T-helper 9 cell (primary cell): Measurements from ENCODE around the gene TANGO2.

ENCODE experiments used
- DNase-seq: peaks from one replicate; pipeline ENCODE4 v3.0.0-alpha.2; 2020

The TANGO2 gene

DNA sequence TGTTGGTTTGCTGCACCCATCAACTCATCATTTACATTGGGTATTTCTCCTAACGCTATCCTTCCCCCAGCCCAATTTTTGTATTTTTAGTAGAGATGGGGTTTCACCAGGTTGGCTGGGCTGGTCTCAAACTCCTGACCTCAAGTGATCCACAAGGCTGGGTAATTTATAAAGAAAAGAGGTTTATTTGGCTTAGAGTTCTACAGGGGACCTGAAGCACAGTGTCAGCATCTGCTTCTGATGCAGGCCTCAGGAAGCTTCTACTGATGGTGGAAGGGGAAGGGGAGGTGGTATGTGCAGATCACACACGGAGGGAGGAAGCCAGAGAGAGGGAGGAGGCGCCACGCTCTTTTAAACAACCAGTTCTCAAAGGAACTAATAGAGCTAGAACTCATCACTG, 25.8 kb downstream of the TANGO2 start:
- DNase-seq = no peak

DNA sequence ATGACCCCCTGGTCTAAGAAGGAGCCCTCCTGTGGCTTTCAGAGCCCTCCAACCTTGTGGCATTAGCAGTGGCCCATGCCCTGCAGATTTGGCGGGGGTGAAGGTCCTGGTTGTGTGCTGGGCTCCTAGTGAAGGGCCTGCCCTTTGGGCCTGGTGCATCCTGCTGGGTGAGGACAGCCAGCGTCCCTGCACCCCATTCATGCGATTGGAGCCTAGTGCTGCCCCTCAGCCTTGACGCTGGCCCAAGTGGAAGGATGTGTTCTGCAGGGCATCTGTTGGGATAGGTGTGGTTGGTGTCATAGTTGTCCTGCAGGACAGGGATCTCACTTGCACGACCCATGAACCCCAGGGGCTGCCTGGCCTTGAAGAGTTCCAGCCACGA, 31.0 kb downstream of the TANGO2 start:
- no peak for DNase-seq

DNA sequence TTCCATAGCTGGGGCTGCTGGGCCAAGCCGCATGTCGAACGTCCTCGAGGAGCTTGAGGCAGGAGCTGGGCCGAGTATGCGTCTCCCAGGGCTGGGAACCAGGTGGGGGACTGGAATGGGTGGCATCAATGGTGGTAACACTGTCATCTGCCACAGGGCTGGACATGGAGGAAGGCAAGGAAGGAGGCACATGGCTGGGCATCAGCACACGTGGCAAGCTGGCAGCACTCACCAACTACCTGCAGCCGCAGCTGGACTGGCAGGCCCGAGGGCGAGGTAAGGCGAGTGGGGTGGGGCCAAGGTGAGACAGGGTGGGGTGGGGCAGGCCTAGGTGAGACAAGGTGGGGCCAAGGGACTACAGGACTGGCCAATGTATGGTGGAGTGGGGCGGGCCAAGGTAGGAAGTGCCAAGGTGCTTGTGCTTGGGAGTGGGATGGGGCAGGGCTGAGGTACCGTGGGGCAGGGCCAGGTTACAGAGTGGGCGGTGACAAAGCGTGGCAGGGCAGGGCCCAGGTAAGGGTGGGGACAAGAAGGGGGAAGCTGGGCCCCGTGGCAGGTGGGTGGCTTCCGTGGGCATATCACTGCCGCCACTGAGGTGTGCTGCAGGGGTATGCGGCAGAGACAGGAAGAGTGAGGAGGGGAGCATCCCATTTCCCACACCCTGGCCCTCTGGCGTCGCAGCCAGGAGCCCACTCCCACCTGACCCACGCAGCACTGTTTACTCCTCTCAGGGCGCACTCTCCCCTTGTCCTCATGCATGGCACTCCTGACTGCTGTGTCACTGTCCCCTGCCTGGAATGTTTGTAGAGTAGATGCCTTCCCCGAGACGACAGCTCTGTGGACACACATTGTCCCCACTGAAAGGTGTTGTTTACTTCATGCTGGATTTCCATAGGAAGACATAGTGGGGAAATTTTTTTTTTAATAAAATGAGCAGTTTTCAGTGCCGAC, 31.7 kb downstream of the TANGO2 start:
- DNase-seq = no peak

DNA sequence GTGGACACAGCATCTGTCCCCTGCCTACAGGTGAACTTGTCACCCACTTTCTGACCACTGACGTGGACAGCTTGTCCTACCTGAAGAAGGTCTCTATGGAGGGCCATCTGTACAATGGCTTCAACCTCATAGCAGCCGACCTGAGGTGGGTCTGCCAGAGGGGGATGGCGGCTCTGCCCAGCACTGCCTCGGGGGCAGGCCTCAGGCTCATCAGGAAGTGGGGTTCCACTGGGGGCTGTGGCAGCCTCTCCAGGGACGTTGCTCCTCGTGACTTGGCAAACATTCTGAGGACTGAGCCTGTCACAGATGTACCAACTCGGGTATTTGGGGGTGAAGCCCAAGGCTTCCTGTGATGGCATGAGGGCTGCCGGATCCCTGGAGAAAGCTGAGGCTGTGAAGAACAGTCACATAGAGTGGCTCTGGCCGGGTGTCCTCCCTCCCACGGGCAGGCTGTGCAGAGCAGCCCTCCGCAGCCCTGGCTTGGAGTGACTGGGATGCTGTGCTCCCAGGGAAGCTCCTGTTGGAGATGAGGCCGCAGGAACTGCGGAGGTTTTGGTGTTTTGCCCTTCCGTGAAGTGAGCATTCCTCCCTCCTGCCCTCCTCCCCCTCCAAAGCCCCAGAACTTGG, 32.6 kb downstream of the TANGO2 start:
- DNase-seq = no peak

DNA sequence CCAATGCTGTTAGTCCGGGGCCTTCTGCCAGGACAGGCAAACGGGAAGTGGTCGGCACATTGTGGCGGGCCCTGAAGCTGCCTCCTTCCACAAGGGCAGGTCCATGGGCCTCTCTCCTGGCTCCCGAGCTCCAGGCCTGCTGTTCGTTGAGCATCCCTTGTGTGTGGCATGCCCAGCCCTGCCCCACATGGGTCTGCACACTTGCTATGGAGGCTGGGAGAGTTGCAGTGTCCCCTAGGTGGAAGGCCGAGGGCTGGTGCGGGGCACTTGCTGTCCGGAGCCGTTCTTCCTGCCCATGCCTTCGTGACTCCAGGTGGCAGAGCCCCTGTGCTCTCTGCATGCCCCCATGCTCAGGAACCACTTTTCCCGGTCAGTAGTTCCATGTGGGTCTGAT, 33.1 kb downstream of the TANGO2 start:
- DNase-seq = no peak

DNA sequence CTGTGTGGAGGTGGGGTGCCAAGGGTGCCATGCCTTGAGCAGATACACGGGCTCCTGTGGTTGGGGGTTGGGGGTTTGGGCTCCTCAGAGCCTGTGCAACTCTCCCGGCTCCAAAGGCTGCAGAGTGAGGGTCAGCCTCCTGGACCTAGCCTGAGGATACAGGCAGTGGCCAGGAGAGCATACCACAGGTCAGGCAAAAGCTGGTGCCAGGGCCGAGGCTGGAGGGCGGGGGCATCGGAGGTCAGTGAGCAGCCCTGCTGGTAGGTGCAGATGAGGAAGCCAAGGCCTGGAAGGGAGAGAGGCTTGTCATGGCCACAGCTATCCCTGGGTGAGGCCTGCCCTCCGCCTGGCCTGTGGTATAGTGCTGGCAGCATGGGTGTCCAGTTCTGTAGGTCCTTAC, 33.6 kb downstream of the TANGO2 start:
- DNase-seq = no peak

DNA sequence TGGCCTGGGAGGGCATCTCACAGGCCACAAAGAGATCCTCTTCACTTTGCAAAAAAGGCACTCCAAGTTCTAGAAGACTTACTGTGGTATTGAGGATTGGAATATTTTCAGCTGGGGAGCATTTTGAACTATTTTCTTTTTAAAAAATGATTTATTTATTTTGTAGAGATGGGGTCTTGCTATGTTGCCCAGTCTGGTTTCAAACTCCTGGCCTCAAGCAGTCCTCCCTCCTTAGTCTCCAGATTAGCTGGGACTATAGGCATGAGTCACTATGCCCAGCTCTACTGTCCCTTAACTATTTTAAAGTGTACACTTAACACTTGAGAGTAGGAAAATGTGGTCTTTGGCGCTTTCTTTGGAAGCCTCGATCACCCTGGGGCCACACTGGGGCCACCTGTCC, 34.2 kb downstream of the TANGO2 start:
- DNase-seq = no peak

DNA sequence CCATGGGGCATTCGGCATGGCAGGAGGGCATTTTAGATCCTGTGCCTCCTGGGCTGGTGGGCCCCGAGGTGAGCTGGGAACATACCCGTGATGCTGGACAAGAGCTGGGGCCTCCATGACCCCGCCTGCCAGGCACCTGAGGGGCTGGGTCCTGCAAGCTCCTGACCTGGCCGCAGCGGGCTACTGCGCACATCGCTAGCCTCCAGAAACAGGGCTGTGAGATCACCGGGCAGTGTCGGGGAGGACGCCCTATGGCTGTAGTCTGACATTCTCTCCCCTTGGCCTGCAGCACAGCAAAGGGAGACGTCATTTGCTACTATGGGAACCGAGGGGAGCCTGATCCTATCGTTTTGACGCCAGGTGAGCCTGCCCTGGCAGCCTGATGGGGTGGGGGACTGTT, 34.7 kb downstream of the TANGO2 start:
- no peak for DNase-seq

DNA sequence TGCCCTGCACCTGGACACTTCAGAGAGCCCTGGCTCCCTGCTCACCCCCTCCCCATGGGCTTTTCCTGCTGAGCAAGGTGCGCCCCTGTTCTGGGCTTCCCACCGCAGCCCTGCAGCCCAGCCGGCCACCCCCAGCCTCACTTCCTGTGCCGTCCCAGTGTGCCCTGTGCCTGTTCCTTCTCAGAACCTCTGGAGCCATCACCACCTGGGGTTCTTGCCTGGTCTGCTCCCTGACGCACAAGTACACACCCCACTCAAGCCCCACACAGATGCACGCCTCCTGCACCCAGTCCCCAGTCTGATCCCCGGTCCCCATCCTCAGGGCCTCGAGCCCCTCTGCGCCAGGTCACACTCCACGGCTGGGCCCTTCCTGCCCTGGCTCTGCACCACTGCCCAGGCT, 35.3 kb downstream of the TANGO2 start:
- no peak for DNase-seq

DNA sequence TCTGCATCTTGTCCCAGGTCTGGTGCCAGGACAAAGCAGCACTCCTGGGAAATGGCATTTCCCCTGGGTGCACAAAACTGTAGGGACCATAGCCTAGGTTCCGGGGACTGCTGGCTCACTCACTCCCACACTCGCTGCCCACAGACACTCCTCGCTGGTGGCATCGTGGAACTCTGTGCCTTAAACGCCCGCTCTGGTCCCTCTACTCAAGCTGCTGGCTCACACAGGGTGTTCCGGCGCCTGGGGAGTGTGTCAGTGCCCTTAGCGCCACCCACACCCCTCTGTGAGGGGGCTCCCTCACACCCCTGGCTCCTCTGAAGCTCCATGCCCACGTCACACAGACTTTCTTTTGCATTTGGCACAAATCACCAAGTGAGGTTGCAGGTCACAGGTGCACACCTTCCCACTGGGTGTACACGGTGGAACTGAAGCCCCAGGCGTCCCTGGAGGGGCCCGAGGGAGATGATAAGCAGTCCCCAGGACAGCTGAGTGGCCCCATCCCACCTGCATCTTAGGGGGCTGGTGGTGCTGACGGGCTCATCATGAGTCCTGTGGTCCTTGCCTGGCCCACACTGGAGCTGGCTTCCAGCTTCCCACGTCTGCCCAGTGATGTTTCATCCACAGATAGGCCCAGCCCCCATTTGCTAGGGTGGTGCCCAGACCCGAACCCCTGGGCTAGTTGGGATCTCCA, 35.9 kb downstream of the TANGO2 start:
- no peak for DNase-seq

DNA sequence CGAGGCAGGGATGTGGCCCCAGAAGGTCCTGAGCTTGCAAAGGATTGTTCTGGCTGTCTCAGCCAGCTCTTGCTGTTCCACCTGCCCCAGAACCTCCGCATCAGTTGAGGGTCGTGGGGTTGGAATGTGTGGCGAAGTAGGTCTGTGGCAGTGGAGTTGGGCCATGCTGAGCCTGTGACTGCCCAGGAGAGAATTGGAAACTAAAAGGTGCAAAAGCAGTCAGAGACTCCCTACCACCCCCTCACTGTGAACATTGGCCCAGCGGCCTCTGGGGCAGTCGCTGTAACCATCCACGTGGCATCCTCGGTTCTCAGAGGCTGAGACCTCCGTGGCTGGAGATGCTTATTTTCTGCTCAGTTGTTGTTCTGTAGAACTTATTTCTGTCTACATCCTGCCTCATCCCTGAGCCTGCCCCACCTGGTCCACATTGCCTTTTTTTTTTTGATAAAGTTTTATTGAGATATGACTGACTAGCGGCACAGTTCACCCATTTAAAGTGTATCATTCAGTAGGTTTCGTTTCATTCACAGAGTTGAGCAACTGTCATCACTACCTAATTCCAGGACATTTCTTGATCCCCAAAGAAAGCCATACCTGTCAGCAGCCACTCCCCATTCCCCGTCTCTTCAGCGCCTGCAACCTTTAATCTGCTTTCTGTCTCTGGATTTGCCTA, 36.8 kb downstream of the TANGO2 start:
- DNase-seq = no peak

DNA sequence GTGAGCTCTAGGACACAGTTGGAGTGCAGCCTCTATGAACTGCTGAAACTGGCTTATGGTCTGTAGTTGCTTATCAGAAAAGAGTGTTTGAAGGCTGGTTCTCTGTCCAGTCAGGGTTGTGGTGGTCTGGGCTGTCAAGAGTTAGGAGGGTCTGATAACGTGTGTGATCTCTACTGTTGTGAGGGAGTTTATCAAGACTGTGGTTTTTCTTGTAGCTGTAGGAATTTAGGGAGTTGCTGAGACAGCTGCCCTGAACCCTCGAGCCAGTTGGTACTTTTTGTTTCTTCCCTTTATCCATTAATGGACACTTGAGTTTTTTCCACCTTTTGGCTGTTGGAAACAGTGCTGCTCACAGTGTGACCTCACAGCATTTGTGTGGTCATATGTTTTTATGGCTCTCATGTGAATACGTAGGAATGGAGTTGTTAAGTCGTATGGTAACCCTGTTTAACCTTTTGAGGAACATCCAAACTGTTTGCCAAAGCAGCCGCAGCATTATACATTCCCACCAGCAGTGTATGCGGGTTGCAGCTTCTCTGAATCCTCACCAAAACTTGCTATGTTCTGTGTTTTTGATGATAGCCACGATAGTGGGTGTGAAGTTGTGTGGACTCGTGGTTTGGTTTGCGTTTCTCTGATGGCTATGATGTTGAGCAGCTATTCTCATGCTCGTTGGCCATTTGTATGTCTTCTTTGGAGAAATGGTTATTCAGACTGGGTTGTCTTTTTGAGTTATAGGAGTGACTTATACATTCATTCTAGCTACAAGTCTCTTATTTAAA, 38.3 kb downstream of the TANGO2 start:
- no peak for DNase-seq

DNA sequence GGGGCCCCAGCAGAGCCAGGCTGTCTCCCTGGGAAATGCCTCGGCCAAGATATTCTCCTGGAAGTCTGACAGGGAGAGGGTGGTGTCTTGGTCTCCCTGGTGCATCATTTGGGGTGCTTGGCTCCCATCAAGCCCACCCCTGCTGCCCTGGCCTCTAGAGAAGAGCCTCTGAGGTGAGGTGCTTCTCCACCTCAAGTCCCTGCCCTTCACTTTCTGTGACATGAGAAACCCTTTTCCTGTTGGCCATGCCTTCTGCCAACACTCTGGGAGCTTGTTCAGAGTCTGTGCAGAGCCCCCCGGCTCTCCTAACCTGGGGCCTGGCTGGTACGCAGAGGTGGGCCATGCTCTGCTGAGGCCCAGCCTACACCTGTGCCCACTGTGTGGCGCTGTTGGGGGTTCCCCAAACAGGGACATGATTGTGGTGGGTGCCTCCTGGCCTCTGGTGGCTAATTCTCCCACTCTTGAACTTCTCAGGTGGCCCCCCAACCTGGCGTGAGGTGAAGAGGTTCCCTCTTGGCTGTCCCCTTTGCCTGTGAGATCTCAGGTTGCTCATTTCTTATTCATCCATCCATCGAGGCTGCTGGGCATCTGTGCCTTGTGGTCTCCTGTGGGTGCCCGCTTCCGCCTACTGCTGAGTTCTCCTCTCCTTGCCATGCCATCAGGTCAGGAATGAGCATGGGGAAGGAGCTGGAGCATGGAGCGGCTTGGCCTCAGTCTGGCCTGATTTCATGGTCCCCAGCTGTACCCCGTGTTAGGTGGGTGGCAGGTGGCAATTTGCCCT, 40.0 kb downstream of the TANGO2 start:
- DNase-seq = no peak

DNA sequence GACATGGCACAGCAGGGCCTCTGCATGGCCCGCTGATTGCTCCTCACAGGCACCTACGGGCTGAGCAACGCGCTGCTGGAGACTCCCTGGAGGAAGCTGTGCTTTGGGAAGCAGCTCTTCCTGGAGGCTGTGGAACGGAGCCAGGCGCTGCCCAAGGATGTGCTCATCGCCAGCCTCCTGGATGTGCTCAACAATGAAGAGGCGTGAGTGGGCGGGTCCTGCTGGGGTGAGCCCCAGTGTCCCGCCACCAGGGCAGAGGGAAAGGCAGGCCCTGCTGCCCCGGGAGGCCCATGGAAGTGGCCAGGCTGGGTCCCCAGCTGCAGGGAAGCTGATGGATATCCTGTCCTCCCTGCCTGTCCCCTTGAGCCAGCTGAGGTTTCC, 40.6 kb downstream of the TANGO2 start:
- DNase-seq = no peak

DNA sequence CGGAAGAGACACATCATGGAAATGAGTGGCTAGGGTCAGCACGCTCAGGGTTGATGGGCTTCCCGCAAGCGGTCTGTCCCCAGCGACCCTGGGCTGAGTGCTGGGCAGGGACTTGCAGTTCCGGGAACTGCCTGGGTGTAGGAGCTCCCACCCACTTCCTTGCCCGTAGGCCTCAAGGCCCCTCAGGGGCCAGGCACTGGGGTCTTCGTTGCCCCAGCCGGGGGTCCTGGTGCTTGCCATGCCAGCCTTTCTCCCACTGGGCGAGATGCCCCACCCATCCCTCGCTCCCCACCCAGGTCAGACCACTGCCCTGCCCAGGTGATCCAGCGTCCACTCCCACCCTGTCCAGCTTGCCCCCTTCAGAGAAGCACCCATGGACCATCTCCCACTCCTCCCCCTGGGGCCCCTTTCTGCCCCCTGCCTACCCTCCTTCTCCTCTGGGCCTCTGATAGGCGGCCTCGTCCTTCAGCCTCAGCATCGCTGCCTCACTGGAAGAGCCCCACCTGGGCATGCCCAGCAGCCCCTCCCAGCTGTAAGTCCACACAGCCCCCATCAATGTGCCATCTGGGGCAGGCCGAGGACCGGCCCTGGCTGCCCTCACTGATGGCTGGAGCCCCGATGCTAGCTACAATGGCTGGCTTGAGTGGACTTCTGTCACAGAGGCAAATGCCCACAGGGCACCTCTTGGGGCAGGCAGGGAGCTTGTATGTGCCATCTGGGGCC, 41.3 kb downstream of the TANGO2 start:
- DNase-seq = no peak

DNA sequence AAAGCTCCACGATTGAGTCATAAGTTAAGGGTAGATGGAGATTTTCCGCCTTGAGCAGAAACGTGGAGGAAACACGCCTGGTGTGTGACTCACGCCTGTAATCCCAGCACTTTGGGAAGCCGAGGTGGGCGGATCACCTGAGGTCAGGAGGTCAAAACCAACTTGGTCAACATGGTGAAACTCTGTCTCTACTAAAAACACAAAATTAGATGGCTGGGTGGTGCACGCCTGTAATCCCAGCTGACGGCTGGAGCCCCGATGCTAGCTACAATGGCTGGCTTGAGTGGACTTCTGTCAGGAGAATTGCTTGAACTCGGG, 41.8 kb downstream of the TANGO2 start:
- DNase-seq = no peak

DNA sequence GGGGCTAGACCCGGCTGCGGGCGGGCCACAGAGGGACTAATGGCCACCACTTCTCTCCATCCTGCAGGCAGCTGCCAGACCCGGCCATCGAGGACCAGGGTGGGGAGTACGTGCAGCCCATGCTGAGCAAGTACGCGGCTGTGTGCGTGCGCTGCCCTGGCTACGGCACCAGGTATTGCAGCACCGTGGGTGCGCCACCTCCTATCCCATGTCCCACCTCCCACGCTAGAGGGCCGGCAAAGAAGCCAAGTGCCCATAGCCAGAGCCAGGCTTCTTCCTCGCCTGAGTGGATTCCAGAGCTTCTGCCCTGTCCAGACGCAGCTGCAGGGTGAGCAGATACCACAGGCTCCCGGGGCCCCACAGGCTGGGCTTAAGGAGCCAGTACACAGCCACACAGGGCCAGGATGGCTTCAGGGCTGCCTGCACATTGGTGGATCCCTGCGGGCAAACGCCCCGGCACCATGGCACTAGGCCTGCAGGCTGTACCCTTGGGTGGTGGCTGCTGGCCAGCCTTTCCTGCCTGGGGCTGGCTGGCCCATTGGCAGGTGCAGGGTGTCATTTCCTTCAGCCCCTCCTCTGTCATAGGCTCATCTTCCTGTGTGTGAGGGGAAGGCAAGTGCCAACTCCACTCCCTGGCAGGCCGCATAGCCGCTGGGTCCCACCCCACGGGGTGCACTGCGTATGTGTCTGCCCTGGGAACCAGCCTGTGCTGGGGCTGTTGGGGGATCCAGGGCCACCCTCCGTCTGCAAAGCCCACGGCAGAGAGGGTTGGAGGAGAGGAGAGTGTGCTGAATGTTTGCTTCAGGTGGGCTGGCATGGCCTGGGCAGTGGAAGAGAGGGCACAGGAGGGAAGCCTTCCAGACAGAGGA, 42.6 kb downstream of the TANGO2 start:
- DNase-seq = no peak

DNA sequence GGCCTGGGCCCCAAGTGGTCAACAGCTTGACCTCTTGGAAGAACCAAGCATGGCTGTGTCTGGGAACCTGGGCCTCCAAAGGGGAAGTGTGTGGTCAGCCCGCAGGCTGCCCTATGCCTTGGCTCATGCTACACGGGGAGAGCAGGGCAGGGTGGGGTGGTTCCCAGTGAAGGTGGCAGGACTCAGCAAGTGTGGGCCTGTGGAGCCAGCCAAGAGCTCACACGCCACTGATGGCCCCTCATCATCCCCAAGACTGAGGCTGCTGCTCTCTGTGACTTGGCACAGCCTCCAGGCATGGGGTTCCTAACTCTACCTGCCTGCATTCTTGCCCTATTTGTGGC, 43.2 kb downstream of the TANGO2 start:
- no peak for DNase-seq

DNA sequence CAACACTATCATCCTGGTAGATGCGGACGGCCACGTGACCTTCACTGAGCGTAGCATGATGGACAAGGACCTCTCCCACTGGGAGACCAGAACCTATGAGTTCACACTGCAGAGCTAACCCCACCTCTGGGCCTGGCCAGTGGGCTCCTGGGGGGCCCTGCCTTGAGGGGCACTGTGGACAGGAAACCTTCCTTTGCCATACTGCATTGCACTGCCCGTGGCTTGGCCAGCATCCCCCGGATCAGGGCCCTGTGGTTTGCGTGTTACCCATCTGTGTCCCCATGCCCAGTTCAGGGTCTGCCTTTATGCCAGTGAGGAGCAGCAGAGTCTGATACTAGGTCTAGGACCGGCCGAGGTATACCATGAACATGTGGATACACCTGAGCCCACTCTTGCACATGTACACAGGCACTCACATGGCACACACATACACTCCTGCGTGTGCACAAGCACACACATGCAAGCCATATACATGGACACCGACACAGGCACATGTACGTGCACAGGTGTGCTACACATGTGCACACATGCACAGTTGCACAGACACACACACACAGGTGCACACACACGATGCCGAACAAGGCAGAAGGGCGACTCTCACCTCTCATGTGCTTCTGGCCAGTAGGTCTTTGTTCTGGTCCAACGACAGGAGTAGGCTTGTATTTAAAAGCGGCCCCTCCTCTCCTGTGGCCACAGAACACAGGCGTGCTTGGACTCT, 43.8 kb downstream of the TANGO2 start:
- DNase-seq = no peak
